Astrocyte of the cerebellum (primary cell): Measurements from ENCODE around the gene TRAF2.

Experiments
- DNase-seq: peaks from one replicate; pipeline ENCODE4 v3.0.0-alpha.2; 2011; ENCODE audit warnings: low read depth
- H3K4me3 ChIP-seq: 2 replicates; pipeline ENCODE4 v1.5.1; 2011; ENCODE audit warnings: mild to moderate bottlenecking, low read depth, low read length, moderate library complexity
- CTCF ChIP-seq: IDR thresholded peaks from 2 replicates; pipeline ENCODE4 v1.5.1; 2012; ENCODE audit warnings: low read length, low read depth, moderate library complexity, mild to moderate bottlenecking; ENCODE audit errors: missing control alignments
- in situ Hi-C: cut with HindIII; loops from 2 replicates; pipeline ENCODE4 v1.10.0; 2017; ENCODE audit warnings: low sequenced_read_pairs

Gene TRAF2

GRCh38 chr9:136949239-136949816, 63.0 kb downstream of the TRAF2 start:
- DNase-seq: no peak
- peak overlapping the region; percentile 46 for H3K4me3 ChIP-seq
- in situ Hi-C loops: no loop called here
- TF ChIP-seq CTCF: no peak

- in situ Hi-C loops: no loop called here
- peak; percentile 45 for DNase-seq
- TF ChIP-seq CTCF: no peak
- H3K4me3 ChIP-seq: peak overlapping the region; percentile 46
Measured at GRCh38 chr9:136949817-136950655, 63.7 kb downstream of the TRAF2 start.

- H3K4me3 ChIP-seq: peak overlapping the region; percentile 46
- TF ChIP-seq CTCF: no peak
- in situ Hi-C loops: no loop called here
- no peak for DNase-seq
Measured at GRCh38 chr9:136950656-136951276, 64.5 kb downstream of the TRAF2 start.

GRCh38 chr9:136951541-136952320, 65.4 kb downstream of the TRAF2 start, which contains the start of gene LCN12:
Gene LCN12, plus strand, starts transcription at chr9:136952273. Its CDS starts 55 bp downstream, at chr9:136952328.
- in situ Hi-C loops: no loop called here
- no peak for TF ChIP-seq CTCF
- H3K4me3 ChIP-seq: no peak within 1 kb of the TSS
- no peak for DNase-seq

GRCh38 chr9:136952321-136952850, 66.1 kb downstream of the TRAF2 start:
- no peak for TF ChIP-seq CTCF
- DNase-seq: no peak
- in situ Hi-C loops: no loop called here
- H3K4me3 ChIP-seq: no peak overlapping the region
